A549 (cell line): Measurements from ENCODE around the gene CRNKL1.

Source experiments
- CHD2 ChIP-seq: fragments of 150-350 bp; IDR thresholded peaks from 2 replicates; pipeline ENCODE4 v1.6.1; 2014; ENCODE audit warnings: low read length; ENCODE audit not compliant: partially characterized antibody
- CTCF ChIP-seq: fragments of >200 bp; sonication (Bioruptor Twin); formaldehyde crosslinking; IDR thresholded peaks from 3 replicates; pipeline ENCODE4 v1.5.1; 2016
- ESRRA ChIP-seq: fragments of 150-350 bp; IDR thresholded peaks from 2 replicates; pipeline ENCODE4 v1.6.1; 2014; ENCODE audit warnings: mild to moderate bottlenecking, low read length, borderline replicate concordance
- GATA3 ChIP-seq: IDR thresholded peaks from 2 replicates; pipeline ENCODE4 v1.6.1; 2012; ENCODE audit warnings: borderline replicate concordance
- KDM5A ChIP-seq: fragments of 200-600 bp; sonication (generic); IDR thresholded peaks from 2 replicates; pipeline ENCODE4 v1.6.1; 2016; ENCODE audit warnings: antibody characterized with exemption, mild to moderate bottlenecking
- MAZ ChIP-seq: fragments of 150-350 bp; IDR thresholded peaks from 2 replicates; pipeline ENCODE4 v1.6.1; 2014; ENCODE audit warnings: antibody characterized with exemption, low read depth, low read length, borderline replicate concordance
- PBX3 ChIP-seq: IDR thresholded peaks from 2 replicates; pipeline ENCODE4 v1.6.1; 2012
- POLR2A ChIP-seq: IDR thresholded peaks from 2 replicates; pipeline ENCODE4 v1.6.1; 2012; ENCODE audit warnings: mild to moderate bottlenecking, low read length
- RAD21 ChIP-seq, 2 experiments: fragments of >200 bp in 1 of 2; sonication (Bioruptor Twin) in 1 of 2; formaldehyde crosslinking in 1 of 2; IDR thresholded peaks in 1 of 2; conservative IDR thresholded peaks in 1 of 2; 2 replicates in 1 of 2; 3 replicates in 1 of 2; pipeline ENCODE4 v1.6.1; 2012 to 2018; ENCODE audit warnings: inconsistent platforms in 1 of 2
- RFX5 ChIP-seq: fragments of 450-650 bp; IDR thresholded peaks from 2 replicates; pipeline ENCODE4 v1.7.1; 2014; ENCODE audit warnings: antibody characterized with exemption, mild to moderate bottlenecking, moderate library complexity
- SREBF2 ChIP-seq: fragments of 450-650 bp; IDR thresholded peaks from 2 replicates; pipeline ENCODE4 v1.6.1; 2014; ENCODE audit warnings: mild to moderate bottlenecking, moderate library complexity
- TFCP2L1 ChIP-seq: fragments of 250-450 bp; sonication (Bioruptor Pico); IDR thresholded peaks from 2 replicates; pipeline ENCODE4 v1.5.0; 2021; ENCODE audit warnings: mild to moderate bottlenecking

- TF ChIP-seq KDM5A, result no peak
- no peak for TF ChIP-seq SREBF2
- TF ChIP-seq CHD2, result no peak
- no peak for TF ChIP-seq POLR2A
- TF ChIP-seq RAD21 (conservative IDR thresholded peaks at IDR 0.05 in 1 of 2, IDR thresholded peaks at IDR 0.05 in 1 of 2), result no peak
- no peak for TF ChIP-seq GATA3
- no peak for TF ChIP-seq TFCP2L1 (CRISPR knock-in tag)
- TF ChIP-seq CTCF, result no peak
- TF ChIP-seq ESRRA, result no peak
- no peak for TF ChIP-seq MAZ
- TF ChIP-seq RFX5, result no peak
- TF ChIP-seq PBX3, result no peak
These were observed 14.3 kb downstream of the CRNKL1 start for GRCh38 chr20:20037960-20038359.
